ENCODE data around the gene NUP98. TPM values are rescaled to one million over a fixed set of nuclear protein-coding genes. Genes with fewer than 3 reads are reported as not detected.

Gene NUP98
- total RNA-seq, 1 experiment from 2014 or later, result 128 TPM

GRCh38 chr11:3825473-3826154 is 28.3 kb upstream of the NUP98 start:
- no peak overlapping the region for H2AFZ ChIP-seq (ENCODE audit: low read length)
- H3K9ac ChIP-seq (ENCODE audit: low read length), result no peak overlapping the region
- peaks cover 7% of the 10 kb centered on the region; the same call in 1 of the 2 replicates for H3K36me3 ChIP-seq (ENCODE audit: low read depth, low read length)
- intact Hi-C loops (cut with micrococcal nuclease), result no loop called here
- no peaks in the 10 kb centered on the region for H3K4me1 ChIP-seq (ENCODE audit: insufficient read depth, low read length)
- H3K4me3 ChIP-seq (ENCODE audit: low read length), result no peak overlapping the region
- no peak overlapping the region for H3K27ac ChIP-seq (ENCODE audit: low read length)
- DNase-seq, result no peak
- no peaks in the 10 kb centered on the region for H3K9me2 ChIP-seq (replicated peaks; ENCODE audit: low read length)
- no peaks in the 10 kb centered on the region for H3K9me3 ChIP-seq (ENCODE audit: low read length)
- POLR2A ChIA-PET (ENCODE audit: unreplicated experiment), result no interaction called here
- H3F3A ChIP-seq (ENCODE audit: low read length, unreplicated experiment), result no peaks in the 10 kb centered on the region
- no peaks in the 10 kb centered on the region for H4K20me1 ChIP-seq (ENCODE audit: low read length)
- no peak for TF ChIP-seq CTCF (conservative IDR thresholded peaks at IDR 0.05; ENCODE audit: low read depth, low read length)
- no peak for TF ChIP-seq EZH2phosphoT487 (IDR thresholded peaks at IDR 0.05; ENCODE audit: borderline replicate concordance, low read length)
- no peak for TF ChIP-seq EZH2 (IDR thresholded peaks at IDR 0.05; ENCODE audit: low read length, unreplicated experiment)
- no peak overlapping the region for H3K4me2 ChIP-seq (ENCODE audit: low read length)
- no peaks in the 10 kb centered on the region for H3K27me3 ChIP-seq (ENCODE audit: low read length)
- CTCF ChIA-PET, result no interaction called here
- H3K79me2 ChIP-seq (ENCODE audit: low read length), result 0 out of 2 replicates have a peak, but pooled peaks cover 1% of the 10 kb centered on the region
- no peak for ATAC-seq
- BruUV-seq (replicated peaks), result TSS peak; percentile 19

- DNase-seq, result no peak
- ChIA-PET CTCF (no interaction called here), POLR2A (ENCODE audit: unreplicated experiment) (no interaction called here)
- H3K4me1 ChIP-seq (ENCODE audit: insufficient read depth, low read length), result no peaks in the 10 kb centered on the region
- no peak overlapping the region for H3K27ac ChIP-seq (ENCODE audit: low read length)
- no peaks in the 10 kb centered on the region for H3K27me3 ChIP-seq (ENCODE audit: low read length)
- H3K79me2 ChIP-seq (ENCODE audit: low read length), result no peaks in the 10 kb centered on the region
- intact Hi-C loops (cut with micrococcal nuclease), result no loop called here
- no peaks in the 10 kb centered on the region for H4K20me1 ChIP-seq (ENCODE audit: low read length)
- no peak overlapping the region for H3K4me2 ChIP-seq (ENCODE audit: low read length)
- no peak overlapping the region for H3K4me3 ChIP-seq (ENCODE audit: low read length)
- no peaks in the 10 kb centered on the region for H3K9me3 ChIP-seq (ENCODE audit: low read length)
- no peaks in the 10 kb centered on the region for H3F3A ChIP-seq (ENCODE audit: low read length, unreplicated experiment)
- H3K9me2 ChIP-seq (replicated peaks; ENCODE audit: low read length), result no peaks in the 10 kb centered on the region
- no peak for TF ChIP-seq EZH2 (IDR thresholded peaks at IDR 0.05; ENCODE audit: low read length, unreplicated experiment)
- 0 out of 2 replicates have a peak, but pooled peaks have one; percentile 20 for TF ChIP-seq CTCF (conservative IDR thresholded peaks at IDR 0.05; ENCODE audit: low read depth, low read length)
- TF ChIP-seq EZH2phosphoT487 (IDR thresholded peaks at IDR 0.05; ENCODE audit: borderline replicate concordance, low read length), result no peak
- no peak overlapping the region for H2AFZ ChIP-seq (ENCODE audit: low read length)
- ATAC-seq, result peak; percentile 11; the same call in 1 of the 2 replicates
- H3K9ac ChIP-seq (ENCODE audit: low read length), result no peak overlapping the region
- peaks cover 3% of the 10 kb centered on the region; the same call in 1 of the 2 replicates for H3K36me3 ChIP-seq (ENCODE audit: low read depth, low read length)
- BruUV-seq (replicated peaks), result no TSS peak
These were observed 27.5 kb upstream of the NUP98 start for GRCh38 chr11:3824714-3825472.
